Liver (tissue), 3 donors: Measurements from ENCODE around the gene SEC24D.

Experiments used
- SP1 ChIP-seq: IDR thresholded peaks from 2 replicates; pipeline ENCODE4 v1.6.1; 2018; ENCODE audit warnings: antibody characterized with exemption, mild to moderate bottlenecking
- TF ChIP-seq, protein P1 (sequence below): fragments of 150-350 bp; IDR thresholded peaks from 2 replicates; pipeline ENCODE4 v1.5.1; 2017; ENCODE audit warnings: improper control_type of control experiment, low read depth, low read length; ENCODE audit not compliant: missing input control
- TF ChIP-seq, protein P2 (sequence below): IDR thresholded peaks from 2 replicates; pipeline ENCODE4 v1.6.1; 2016; ENCODE audit warnings: antibody characterized with exemption
- donor health status: healthy.
- donor health status: healthy.

DNA sequence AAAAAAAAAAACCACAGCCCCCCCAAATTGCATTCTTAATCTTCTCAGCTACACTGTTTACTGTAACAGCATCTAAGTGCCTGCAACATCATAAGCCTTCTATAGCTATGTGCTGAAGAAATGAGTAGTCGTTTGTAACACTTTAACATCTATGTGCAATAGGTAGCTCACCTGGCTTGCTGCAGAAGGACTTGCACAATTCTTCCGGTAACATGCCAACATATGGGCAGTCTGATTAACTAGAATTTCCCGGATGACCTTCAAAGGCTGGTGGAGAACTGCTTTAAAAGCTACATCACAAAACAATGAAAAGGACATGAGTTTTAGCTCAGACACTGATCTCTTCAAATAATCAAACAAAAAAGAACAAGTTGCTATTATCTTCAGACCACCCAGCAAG is 97.8 kb downstream of the SEC24D start:
- TF ChIP-seq SP1, result peak; percentile 18
- TF ChIP-seq, protein P1, sequence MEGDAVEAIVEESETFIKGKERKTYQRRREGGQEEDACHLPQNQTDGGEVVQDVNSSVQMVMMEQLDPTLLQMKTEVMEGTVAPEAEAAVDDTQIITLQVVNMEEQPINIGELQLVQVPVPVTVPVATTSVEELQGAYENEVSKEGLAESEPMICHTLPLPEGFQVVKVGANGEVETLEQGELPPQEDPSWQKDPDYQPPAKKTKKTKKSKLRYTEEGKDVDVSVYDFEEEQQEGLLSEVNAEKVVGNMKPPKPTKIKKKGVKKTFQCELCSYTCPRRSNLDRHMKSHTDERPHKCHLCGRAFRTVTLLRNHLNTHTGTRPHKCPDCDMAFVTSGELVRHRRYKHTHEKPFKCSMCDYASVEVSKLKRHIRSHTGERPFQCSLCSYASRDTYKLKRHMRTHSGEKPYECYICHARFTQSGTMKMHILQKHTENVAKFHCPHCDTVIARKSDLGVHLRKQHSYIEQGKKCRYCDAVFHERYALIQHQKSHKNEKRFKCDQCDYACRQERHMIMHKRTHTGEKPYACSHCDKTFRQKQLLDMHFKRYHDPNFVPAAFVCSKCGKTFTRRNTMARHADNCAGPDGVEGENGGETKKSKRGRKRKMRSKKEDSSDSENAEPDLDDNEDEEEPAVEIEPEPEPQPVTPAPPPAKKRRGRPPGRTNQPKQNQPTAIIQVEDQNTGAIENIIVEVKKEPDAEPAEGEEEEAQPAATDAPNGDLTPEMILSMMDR, result no peak
- TF ChIP-seq, protein P2, sequence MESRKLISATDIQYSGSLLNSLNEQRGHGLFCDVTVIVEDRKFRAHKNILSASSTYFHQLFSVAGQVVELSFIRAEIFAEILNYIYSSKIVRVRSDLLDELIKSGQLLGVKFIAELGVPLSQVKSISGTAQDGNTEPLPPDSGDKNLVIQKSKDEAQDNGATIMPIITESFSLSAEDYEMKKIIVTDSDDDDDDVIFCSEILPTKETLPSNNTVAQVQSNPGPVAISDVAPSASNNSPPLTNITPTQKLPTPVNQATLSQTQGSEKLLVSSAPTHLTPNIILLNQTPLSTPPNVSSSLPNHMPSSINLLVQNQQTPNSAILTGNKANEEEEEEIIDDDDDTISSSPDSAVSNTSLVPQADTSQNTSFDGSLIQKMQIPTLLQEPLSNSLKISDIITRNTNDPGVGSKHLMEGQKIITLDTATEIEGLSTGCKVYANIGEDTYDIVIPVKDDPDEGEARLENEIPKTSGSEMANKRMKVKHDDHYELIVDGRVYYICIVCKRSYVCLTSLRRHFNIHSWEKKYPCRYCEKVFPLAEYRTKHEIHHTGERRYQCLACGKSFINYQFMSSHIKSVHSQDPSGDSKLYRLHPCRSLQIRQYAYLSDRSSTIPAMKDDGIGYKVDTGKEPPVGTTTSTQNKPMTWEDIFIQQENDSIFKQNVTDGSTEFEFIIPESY, result peak; percentile 24
